GM21576 (cell line): Measurements from ENCODE around the gene LRRC4.

Experiments
- ATAC-seq: cut with Tn5 transposase; IDR thresholded peaks from one replicate; pipeline ENCODE4 v1.9.1; 2021; ENCODE audit warnings: mild to moderate bottlenecking, moderate library complexity; ENCODE audit not compliant: unreplicated experiment

Gene LRRC4

DNA sequence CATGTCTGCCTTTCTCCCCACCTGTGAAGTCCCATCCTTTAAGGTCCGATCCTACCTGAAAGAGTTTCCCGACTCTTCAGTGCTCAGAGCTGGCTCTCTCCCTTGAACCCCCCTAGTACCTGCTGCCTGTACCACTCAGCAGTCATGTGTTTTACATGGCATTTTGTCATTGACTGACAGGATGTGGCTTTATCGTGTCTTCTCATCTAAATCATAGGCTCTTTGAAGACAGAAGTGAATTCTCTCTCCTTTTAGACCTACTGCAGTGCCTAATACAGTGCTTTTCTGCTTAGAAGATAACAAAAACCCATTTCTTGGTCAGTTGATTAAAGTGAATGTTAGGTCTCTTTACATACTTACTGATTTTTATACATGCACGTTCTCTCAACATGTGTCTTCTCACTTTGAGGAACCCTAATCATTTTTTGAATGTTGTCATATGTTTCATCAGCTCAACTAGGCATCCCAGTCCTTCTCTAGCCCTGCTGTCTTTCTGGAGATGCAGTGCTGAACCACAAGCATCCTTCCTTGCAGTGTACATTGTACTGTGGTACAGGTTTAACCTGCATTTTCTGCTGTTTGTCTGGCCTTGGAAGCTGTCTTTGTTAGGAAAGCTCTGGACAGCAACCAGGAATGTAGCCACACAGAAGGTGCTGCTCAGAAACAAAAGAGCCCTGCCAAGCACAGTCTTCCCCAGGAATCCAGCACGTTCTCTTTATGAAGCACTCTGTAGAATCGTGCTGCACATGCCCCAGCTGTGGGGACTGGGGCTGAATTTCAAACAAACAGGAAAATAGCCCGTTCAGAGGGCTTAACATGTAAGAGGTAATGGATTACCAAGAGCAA is 28.1 kb upstream of the LRRC4 start:
- ATAC-seq = no peak

DNA sequence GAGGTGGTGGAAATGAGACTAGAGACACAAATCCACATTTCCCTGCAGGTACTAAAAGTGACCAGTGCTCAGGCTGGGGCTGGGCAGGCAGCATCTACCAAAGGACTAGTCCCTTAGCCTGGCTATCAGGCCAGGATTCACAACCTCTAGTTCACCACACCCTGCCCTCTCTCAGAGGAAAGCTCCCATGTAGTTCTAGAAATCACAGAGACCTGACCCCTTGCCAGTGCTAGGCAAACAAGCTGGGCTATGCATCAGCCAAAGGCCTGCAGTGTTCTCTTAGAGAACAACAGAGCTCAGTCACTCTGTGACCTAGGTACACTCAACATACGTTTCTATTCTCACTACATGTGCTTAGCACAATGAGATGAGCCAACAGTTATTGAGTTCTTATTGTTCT is 26.7 kb upstream of the LRRC4 start:
- ATAC-seq = no peak

DNA sequence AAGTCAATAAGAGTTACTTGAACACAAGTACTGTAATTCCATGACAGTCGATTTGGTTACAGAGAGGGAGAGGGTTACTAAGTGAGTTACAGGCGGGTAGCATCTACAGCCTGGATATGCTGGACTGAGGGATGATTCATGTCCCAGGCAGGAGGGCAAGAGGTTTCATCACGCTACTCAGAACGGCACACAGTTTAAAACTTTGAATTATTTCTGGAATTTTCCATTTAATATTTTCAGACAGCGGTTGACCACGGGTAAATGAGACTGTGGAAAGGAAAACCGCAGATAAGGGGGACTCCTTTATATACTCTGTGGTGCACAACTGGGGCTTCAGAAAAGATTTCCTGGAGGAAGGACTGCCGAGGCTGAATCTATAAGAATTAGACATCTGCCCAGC is 25.7 kb upstream of the LRRC4 start:
- ATAC-seq = no peak

DNA sequence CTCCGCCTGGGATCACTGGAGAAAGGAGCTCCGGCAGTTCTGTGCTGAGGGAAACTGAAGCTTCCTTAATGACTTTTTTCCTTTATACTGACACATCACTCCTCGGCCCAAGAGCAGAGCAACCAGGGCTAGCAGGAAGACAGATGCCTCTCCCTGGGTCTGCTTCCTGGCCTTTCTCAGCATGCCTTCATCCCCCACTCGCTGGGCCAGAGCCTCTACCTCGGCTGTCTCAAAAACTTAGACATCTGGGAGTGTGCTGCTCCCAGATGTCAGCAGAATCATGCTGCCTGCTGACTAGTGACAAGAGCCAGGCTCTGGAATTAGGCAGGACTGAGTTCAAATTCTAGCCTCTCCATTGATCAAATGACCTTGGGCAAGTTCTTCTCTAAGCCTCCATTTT is 24.4 kb upstream of the LRRC4 start:
- ATAC-seq = no peak

DNA sequence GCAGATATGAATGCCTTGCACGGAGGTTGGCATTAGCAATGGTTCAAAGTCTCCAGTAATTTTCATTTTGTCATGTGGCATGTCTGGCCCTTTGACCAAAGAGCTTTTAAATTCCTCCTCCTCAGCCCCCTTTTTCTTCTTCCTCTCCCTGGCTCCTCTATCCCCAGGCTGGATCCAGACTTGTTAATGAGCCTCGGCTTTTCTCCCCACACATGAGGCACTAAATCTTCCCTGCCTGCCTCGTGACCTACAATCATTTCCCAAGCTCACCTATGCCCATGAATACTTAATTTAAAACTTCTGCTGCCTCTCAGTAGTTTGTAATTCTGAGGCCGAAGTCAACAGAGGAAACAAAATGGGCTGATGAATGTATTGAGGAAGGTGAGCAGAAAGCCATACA is 23.3 kb upstream of the LRRC4 start:
- no peak for ATAC-seq

DNA sequence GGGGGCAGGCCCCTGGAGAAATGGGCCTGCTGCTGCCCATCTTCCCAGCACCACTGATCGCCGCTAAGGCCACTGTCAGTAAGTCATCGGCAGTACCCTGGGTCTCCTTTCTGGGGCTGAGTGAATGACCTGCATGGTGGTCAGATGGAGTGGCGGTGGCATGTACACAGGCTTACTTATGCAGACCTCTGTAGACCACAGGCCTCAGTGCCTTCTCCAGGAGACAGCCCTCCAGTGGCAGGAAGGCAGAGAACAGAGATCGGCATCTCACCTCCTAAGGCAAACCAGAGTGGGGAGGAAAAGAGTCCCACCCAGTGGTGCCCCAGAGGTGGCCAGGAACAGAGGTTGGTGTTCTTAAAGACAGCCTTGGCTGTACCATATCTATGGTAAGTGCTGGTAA is 22.8 kb upstream of the LRRC4 start:
- ATAC-seq = no peak

DNA sequence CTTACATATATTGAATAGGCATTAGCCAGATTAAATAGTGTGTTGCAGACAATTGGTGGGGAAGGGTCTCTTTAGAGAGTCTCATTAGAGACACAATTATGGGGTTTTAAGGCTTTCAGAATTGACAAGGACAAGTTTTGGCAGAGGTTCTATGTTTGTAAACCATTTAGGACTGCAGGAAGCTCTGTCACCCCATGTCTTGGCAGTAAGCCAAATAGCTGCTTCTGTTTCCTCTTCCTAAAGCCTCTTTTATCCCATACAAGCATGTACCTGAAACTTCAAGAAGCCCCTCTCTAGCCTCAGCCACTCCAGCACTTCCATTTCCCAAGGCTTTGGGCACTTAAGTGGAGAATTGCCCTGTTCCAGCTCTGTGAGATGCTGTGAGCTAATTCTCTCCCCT is 21.8 kb upstream of the LRRC4 start:
- no peak for ATAC-seq

DNA sequence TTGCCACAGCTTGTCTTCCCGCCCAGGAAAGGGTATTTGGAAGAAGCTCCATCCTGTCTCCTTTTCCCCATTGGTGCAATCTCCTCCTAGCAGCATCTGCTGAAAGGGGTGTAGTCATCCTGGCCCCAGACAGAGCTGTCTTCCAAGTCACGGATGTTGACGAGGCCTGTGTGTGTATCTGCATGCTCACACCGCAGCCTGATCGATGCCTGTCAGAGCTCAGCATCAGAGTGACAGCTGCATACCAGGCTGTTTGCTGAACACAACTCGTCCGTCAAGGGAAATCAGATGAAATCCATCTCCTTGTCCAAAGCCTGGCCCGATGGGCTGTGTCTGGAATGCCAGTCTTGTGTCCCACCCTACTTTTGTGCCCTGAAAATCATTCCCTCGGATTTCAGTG is 21.2 kb upstream of the LRRC4 start:
- ATAC-seq = no peak

DNA sequence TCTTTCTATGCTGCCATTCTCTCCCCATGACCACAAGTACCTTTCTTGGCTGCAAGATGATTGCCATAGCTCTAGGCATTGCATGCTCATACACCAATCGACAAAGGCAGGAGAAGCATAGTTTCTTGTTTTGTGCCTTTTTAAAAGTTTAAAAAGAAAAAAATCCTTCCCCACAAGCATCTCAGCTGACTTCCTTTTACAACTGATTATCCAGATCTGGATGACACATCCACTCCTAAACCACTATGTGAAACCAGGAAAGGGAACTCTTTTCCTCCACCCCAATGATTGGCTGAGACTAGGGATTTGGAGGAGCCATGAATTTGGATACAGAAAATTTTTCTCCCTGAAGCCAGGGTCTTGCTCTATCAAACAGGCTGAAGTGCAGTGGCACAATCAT is 14.5 kb upstream of the LRRC4 start:
- no peak for ATAC-seq

DNA sequence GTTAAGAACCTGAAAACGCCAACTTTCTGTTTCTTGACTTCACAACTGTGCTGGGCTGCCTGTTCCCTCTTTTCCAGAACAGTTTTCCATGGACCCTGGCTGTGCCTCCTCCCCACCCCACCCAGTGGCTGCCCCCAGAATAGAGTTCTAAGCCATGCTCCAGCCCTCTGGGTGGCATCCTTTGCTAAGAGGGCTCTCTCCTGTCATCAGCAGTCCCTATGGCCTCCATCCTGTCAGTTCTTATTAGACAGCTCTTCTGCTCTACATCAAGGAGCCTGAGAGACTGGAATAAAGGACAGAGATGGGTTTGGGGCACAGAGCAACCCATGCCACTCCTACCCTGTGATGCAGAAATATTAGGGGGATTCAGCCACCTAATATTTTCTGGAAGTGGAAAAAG is 13.9 kb upstream of the LRRC4 start:
- no peak for ATAC-seq

DNA sequence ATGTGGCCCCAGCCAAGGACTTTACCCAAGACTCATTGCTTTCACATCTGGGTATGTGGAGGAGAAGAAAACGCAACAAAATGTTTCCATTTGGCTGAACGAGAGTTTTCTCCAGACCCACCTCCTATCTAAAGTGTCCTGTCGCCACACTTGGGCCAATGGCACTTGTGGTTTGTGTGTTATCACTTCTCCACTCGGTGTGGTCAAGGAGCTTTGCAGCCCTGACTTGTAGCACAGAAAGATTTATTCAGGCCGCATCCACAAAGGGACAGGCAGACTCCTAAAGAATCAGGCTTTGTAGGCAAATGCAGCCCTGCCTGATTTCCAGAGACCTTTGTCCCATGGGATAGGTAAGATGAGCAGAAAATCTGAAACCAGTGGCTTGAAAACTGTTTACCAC is 12.8 kb upstream of the LRRC4 start:
- no peak for ATAC-seq

DNA sequence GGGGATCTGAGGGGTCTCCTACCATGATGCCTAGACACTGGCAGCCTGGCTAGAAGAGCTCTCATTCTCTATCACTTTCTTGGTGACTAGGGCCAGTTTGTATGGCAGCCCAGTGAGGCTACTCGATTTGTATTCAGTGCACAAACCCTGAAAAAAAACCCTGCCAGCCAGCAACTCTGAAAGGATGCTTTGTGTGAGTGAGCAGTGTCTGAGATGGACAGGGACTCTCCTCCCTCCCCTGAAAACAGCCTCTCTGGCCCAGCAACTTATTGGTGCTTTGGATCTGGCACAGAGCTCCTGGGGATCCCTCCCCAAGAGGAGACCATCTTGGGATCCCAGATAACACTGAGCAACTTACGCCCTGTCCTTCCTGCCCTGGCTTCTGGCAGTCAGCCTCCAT is 10.8 kb upstream of the LRRC4 start:
- no peak for ATAC-seq

DNA sequence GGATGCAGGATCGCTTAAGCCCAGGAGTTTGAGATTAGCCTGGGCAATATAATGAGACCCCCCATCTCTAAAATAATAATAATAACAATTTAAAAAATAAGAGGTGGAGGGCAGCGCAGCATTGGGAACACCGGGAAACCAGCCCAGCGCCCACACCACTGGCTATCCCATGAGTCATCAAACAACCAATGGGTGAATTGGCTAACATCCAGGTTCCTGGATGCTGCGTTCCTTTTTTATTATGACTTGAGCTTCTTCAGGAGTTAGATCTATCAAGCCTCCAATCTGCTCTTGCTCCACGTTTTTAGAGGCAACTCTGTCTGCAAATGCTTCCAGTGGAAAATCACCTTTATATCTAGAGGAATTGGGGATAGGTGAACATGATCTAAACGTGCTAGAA is 10.0 kb upstream of the LRRC4 start:
- no peak for ATAC-seq

DNA sequence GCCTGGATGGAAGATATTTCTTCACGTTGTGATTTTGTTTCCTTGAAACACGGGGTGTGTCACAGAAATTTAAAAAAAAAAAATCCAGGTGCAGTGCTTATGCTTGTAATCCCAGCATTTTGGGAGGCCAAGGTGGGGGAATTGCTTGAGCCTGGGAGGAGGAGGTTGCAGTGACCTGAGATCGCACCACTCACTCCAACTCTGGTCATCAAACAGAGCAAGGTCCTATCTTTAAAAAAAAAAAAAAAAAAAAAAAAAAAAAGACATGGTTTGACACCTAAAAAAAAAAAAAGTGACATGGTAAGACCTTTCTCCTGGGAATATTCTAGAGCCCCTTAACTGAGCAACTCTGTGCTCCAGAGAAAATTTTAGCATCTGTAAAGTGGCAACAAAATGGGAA is 9.0 kb upstream of the LRRC4 start:
- no peak for ATAC-seq

DNA sequence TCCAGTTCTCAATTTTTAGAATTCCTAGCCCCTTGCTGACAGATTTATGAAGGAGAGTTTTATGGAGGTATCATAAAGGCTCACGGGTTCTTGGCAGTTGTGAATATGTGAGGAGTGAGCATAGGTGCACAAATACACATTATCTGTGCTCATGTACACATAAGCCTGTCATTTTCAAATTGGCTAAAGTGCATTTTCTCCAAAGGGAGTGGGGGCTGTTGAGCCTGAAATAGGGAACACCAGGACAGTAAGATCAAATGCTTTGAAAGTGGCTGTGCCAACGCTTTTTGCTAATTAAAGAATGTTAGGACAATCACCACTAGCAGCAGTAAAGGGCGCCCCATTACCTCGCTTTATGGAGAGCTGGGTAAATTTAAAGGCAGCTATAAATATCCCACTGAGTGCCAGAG is 8.3 kb upstream of the LRRC4 start:
- ATAC-seq = no peak

DNA sequence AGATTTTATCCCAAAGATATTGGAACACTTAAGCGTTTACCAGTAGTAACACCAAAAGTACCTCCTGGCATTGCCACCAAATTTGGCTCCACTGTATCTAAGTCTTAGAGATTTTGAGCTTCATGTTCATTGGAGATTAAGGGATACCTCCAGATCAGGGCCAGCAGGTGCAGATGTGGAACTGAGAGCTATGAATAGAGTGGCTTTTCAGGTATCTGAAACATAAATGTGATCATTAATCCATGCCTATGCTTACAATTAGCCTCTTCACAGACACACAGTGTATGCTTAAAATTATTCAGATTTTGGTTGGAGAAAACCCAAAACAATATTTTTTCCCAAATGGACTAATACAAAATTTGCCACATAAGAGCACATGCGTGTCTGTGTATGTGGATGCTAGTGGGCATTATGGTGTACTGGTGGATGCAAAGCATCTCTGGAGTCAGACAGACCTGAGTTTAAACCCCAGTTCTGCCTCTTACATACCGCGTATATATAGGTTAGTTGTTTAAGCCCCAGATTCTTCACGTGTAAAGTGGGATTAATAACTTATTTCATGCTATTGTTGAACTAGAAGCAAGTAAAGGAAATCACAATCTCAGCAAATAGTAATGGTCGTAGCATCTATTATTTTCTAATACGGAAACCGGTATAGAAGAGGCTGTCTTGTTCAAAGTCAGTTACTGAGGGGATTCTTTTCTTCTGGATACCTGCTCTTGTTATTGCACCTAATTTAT is 6.8 kb upstream of the LRRC4 start:
- peak; percentile 41 for ATAC-seq

DNA sequence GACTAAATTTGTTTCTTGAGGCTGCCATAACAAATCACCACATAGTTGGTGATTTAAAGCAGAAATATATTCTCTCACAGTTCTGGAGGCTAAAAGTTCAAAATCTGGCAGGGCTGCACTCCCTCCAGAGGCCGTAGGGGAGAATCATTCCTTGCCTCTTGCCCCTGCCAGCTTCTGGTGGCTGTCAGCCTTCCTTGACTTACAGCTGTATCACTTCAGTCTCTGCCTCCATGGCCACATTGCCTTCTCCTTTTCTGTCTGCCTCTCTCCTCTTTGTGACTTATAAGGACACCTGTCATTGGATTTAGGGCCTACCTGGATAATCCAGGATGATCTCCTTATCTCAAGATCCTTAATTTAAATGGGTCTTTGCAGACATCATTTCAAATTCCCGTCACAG is 5.8 kb upstream of the LRRC4 start:
- no peak for ATAC-seq

DNA sequence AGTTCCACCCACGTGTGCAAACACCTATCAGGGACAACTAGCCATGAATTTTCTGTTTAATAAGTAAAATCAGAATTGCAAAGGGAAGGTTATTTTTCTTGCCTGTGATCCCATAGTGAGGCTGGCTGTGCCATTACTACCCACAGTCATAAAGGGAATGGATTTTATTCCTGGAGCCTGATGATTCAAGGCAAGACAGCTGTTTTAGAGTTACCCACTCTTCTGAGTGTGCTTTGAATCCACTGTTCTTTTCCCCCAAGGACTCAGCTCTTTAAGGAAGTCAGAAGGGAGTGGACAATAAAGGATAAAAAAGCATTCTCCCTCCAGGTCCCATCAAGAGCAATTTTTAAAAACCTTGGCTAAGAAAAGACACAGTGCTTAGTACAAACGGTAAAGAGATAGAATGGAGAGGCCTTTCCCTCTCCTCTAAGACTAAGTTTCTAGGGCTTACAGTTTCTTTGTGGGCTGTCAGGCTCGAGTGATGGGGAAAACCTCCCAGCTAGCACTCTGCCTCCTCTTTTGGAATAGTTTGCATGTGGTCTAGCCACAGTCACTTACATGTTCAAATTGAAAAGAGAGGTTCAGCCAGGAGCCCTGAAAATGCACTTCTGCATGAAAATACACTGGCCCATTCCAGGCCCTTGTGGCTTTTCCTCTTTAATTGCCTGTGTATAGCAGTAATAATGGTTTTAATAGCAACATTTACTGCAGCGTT is 5.1 kb upstream of the LRRC4 start:
- ATAC-seq = peak; percentile 40

DNA sequence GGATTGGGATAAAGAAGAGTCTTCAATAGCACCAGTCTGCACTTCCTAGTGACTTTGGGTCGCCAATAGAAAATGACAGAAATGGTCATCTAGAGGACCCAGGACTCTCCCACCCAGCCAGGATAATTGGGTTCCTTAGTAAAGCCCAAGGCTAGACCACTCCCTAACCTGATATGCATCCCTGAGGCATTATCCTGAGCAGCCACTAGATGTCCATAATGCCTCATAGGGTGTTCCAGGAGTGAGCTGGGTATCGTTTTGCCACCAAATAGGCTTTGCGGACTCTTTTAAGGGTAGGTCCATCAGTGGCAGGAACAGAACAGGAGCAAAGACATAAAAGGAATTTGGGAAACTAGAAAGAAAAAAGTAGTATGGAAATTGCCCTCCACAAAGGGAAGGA is 4.5 kb upstream of the LRRC4 start:
- ATAC-seq = no peak

DNA sequence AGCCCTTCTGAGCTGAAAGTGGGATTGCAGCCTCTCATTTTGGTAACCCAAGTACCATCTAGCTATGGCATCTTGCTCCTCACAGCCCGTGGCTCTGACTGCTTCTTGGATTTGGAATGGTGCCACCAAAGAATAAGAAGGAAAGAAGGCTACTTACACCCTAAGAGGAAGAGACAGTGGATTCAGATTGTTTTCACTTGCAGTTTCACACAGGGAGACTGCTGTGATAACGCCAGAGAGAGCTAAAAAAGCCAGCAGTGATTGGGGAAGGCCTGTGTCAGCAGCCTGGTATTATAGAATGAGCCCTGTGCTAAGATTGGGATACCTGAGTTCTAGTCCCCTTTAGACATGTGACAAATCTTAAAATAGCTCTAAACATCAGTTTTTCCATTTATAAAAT is 3.6 kb upstream of the LRRC4 start:
- no peak for ATAC-seq

DNA sequence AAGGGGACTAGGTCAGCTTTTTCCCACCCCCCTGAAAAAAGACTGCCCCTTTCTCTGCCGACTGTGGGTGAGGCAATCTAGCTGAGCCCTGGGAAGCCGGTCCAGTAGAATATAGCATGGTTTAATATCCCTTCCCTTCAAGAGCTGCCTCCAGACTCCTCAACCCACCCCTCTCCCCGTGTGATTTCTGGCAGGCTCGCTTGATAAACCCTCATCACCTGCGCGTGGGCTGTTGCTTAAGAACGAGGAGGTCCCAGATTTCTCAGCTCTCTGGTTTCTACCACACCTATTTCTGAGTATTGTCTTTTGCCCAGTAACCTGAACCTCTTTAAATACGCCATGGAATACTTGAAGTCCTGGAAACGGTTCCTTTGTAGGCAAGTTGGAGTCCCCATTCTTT is 2.0 kb upstream of the LRRC4 start:
- ATAC-seq = no peak
